ENCODE data around the gene FMN1.

FMN1 gene

DNA sequence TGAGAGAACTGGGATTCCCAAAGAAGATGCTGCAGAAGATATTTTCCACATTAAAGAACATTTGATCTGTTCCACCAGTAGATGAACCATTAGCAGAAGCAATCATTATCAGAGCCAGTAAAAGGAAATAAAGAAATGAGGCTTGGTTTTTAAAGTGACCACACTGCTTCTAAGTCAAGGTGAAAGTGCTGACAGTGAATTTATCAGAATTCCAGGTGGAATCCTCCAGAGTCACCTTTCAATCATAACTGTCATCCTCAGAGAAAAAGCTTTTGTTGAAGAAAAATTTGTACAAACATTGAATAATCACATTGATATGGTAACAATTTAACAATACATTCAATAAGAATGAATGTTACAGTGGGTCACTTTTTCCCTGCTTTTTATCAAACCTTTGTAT lies 376.9 kb downstream of the FMN1 start:
- TF ChIP-seq ARNT (IDR thresholded peaks at IDR 0.05) (no peak), HDGF (IDR thresholded peaks at IDR 0.05; ENCODE audit: borderline replicate concordance) (no peak), LEF1 (IDR thresholded peaks at IDR 0.05; ENCODE audit: borderline replicate concordance) (no peak), SP1 (IDR thresholded peaks at IDR 0.05) (no peak), L3MBTL2 (conservative IDR thresholded peaks at IDR 0.05) (no peak), ELF4 (IDR thresholded peaks at IDR 0.05) (no peak)
- ChIA-PET POLR2A (no interaction called here), CTCF (interaction anchor here (0.9 kb wide), 1 partner anchor 176 kb away, joined by 3 read pairs; no protein-coding TSS in a partner anchor)

DNA sequence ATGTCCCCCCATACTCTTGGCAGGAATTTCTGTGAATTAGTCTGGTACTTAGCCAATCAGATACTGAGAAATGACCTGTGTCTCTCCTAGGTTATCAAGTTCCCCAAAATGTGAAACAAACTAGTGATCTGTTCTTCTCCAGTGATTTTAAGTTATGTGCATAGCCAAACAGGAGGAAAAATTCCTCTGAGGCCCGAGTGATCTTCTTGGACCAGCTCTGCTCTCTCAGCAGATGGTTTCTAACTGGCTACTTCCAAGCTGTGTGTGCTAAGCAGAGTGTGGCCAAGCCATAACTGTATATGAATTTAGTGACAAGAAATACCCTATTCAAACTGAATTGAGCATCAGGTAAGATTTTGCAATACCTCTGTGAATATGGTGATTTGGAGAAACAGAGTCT lies 387.2 kb downstream of the FMN1 start:
- POLR2A ChIA-PET = no interaction called here
- no peak for DNase-seq (ENCODE audit: extremely low spot score)
- TF ChIP-seq ARNT (IDR thresholded peaks at IDR 0.05) (no peak), FOXA1 (IDR thresholded peaks at IDR 0.05) (no peak), FOXM1 (IDR thresholded peaks at IDR 0.05; ENCODE audit: borderline replicate concordance) (no peak), L3MBTL2 (conservative IDR thresholded peaks at IDR 0.05) (no peak), BHLHE40 (IDR thresholded peaks at IDR 0.05; ENCODE audit: borderline replicate concordance) (no peak)
- CTCF ChIA-PET = no interaction called here

More for the DNA sequence above, 376.9 kb downstream of the FMN1 start:
- no peak for DNase-seq (ENCODE audit: extremely low spot score)

DNA sequence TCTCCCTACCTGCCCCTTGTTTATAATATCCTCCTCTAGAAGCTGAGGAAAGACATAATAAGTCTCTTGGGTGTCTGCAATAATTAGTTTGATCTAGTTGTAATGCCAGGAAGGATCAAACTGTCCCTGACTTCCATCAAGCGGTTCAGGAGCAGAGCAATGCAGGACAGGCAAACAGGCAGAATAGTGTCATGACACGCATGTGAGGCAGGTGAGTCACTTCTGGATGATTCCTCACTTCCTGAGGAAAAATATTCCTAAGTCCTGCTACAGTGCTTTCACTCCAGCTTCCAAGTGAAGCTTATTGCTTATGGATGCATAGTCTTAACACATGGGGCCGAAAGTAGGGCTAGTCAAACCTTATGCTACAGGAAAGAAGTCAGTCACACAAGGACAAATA lies 390.9 kb downstream of the FMN1 start:
- DNase-seq (ENCODE audit: extremely low spot score) = no peak
- POLR2A ChIA-PET = no interaction called here
- CTCF ChIA-PET = no interaction called here
- TF ChIP-seq FOXM1 (IDR thresholded peaks at IDR 0.05; ENCODE audit: borderline replicate concordance) = no peak
- TF ChIP-seq BHLHE40 (IDR thresholded peaks at IDR 0.05; ENCODE audit: borderline replicate concordance) = no peak
- no peak for TF ChIP-seq SP1 (IDR thresholded peaks at IDR 0.05)
- no peak for TF ChIP-seq FOXA1 (IDR thresholded peaks at IDR 0.05)
- TF ChIP-seq FOXK2 (IDR thresholded peaks at IDR 0.05) = no peak

DNA sequence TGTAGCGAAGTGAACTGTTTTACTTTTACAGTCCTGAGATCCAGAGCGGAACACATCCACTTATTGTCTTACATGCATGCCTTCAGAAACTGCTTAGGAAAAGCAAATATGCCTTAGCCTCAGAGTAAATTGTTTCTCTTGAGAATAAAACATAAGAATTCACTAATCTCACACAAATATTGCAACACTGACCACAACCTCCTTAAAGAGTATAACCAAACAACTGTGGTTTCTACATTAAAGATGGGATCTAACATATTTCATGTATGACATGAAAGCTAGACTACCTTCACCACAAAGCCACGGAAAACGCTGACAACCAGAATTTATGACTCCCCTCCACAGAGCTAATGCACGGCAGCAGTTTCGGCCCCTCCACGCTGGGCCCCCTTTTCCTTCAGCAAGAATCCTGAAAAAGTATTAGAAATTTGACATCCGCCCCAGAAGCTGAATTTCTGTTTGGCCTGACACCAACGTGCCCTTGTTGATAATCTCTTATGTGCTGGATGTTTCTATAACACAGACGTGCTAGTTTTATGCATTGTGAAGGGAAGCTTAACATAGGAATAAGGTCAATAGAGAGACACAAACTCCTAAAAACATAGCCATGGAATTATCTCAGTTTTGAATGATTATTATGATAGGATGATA lies 392.1 kb downstream of the FMN1 start:
- ChIA-PET POLR2A (no interaction called here), CTCF (no interaction called here)
- no peak for DNase-seq (ENCODE audit: extremely low spot score)
- TF ChIP-seq, protein P1, sequence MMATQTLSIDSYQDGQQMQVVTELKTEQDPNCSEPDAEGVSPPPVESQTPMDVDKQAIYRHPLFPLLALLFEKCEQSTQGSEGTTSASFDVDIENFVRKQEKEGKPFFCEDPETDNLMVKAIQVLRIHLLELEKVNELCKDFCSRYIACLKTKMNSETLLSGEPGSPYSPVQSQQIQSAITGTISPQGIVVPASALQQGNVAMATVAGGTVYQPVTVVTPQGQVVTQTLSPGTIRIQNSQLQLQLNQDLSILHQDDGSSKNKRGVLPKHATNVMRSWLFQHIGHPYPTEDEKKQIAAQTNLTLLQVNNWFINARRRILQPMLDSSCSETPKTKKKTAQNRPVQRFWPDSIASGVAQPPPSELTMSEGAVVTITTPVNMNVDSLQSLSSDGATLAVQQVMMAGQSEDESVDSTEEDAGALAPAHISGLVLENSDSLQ (IDR thresholded peaks at IDR 0.05) = peak; percentile 44; the same call in 1 of the 2 replicates
- TF ChIP-seq ARNT (IDR thresholded peaks at IDR 0.05) = no peak

DNA sequence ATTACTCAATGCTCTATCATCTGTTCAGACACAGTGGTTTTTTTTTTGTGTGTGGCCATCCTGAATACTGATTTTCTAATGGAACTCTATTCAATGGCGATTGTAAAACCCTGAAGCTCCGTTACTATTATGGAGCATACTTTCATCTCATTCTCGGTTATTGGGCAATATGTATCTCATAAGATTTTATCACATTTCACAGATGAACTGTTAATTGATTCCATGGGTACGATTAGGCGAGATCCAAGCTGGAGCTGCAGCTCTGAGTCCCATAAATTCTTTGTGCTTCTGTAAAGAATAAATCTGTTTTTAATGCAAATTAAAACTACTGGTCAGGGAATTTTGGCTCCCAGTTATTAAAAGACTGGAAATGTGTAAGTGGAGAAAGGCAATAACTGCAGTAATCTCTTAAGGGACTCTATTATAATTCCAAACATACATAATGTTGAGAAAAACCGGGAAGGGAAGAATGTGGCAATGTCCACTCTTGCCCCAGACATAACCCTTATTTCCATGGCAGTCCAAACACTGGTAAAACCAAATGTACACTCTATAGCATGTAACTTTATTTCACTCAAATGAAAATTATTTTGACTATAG lies 394.5 kb downstream of the FMN1 start:
- no peak for DNase-seq (ENCODE audit: extremely low spot score)
- no peak for TF ChIP-seq FOXK2 (IDR thresholded peaks at IDR 0.05)
- TF ChIP-seq NFRKB (IDR thresholded peaks at IDR 0.05) = no peak
- TF ChIP-seq FOXM1 (IDR thresholded peaks at IDR 0.05; ENCODE audit: borderline replicate concordance) = no peak
- no peak for TF ChIP-seq L3MBTL2 (conservative IDR thresholded peaks at IDR 0.05)
- TF ChIP-seq, protein P1 (IDR thresholded peaks at IDR 0.05) = no peak
- TF ChIP-seq ZNF384 (IDR thresholded peaks at IDR 0.05) = no peak
- TF ChIP-seq FOXA1 (IDR thresholded peaks at IDR 0.05) = no peak
- TF ChIP-seq HDGF (IDR thresholded peaks at IDR 0.05; ENCODE audit: borderline replicate concordance) = no peak
- no peak for TF ChIP-seq TARDBP (IDR thresholded peaks at IDR 0.05)
- no peak for TF ChIP-seq SUZ12 (IDR thresholded peaks at IDR 0.05)
- no peak for TF ChIP-seq ELF4 (IDR thresholded peaks at IDR 0.05)
- POLR2A ChIA-PET = no interaction called here
- CTCF ChIA-PET = no interaction called here

DNA sequence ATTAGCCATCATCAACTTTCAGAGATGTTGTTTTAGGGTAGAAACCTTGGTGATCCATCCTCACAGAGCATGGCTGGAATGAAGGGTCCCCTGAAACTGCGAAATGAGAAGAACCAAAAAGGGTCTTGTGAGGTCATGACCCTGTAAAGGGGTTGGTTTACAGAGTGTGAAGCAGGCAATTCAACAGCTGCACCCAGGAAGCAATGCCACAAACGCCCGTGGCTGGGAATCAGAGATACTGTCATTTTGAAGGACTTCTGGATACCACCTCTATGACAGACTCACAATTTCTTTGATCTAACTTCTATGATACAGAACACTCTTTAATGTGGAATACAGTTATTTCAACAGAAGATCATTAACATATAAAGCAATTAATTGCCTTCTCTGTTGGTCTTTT lies 397.7 kb downstream of the FMN1 start:
- POLR2A ChIA-PET = no interaction called here
- no peak for DNase-seq (ENCODE audit: extremely low spot score)
- TF ChIP-seq HDGF (IDR thresholded peaks at IDR 0.05; ENCODE audit: borderline replicate concordance) (no peak), SP1 (IDR thresholded peaks at IDR 0.05) (no peak), FOXA1 (IDR thresholded peaks at IDR 0.05) (no peak), NFRKB (IDR thresholded peaks at IDR 0.05) (no peak), FOXM1 (IDR thresholded peaks at IDR 0.05; ENCODE audit: borderline replicate concordance) (no peak), ELF4 (IDR thresholded peaks at IDR 0.05) (no peak), ARNT (IDR thresholded peaks at IDR 0.05) (no peak), BHLHE40 (IDR thresholded peaks at IDR 0.05; ENCODE audit: borderline replicate concordance) (no peak), FOXK2 (IDR thresholded peaks at IDR 0.05) (no peak), ZNF384 (IDR thresholded peaks at IDR 0.05) (no peak), CTBP1 (IDR thresholded peaks at IDR 0.05; ENCODE audit: borderline replicate concordance) (no peak), LEF1 (IDR thresholded peaks at IDR 0.05; ENCODE audit: borderline replicate concordance) (no peak), SUZ12 (IDR thresholded peaks at IDR 0.05) (no peak), L3MBTL2 (conservative IDR thresholded peaks at IDR 0.05) (no peak), TARDBP (IDR thresholded peaks at IDR 0.05) (no peak)
- TF ChIP-seq, protein P1 (IDR thresholded peaks at IDR 0.05) = no peak
- CTCF ChIA-PET = no interaction called here

DNA sequence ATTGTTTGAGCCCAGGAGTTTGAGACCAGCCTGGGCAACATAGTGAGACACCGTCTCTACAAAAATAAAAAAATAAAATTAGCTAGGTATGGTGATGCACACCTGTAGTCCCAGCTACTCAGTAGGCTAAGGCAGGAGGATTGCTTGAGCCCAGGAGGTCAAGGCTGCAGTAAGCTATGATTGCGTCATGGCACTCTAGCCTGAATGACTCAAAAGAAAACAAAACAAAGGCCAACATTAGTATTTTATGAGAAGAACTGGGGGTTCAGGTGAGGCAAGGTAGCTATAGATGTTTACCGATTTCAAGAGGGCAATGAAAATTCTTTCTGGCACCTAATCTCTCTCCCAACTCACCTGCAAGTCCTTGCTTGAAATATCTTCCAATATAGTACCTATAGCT lies 399.5 kb downstream of the FMN1 start:
- CTCF ChIA-PET = no interaction called here
- TF ChIP-seq FOXA1 (IDR thresholded peaks at IDR 0.05) (no peak), ARNT (IDR thresholded peaks at IDR 0.05) (no peak), TARDBP (IDR thresholded peaks at IDR 0.05) (no peak), LEF1 (IDR thresholded peaks at IDR 0.05; ENCODE audit: borderline replicate concordance) (no peak), FOXM1 (IDR thresholded peaks at IDR 0.05; ENCODE audit: borderline replicate concordance) (no peak), SP1 (IDR thresholded peaks at IDR 0.05) (no peak), HDGF (IDR thresholded peaks at IDR 0.05; ENCODE audit: borderline replicate concordance) (no peak), CTBP1 (IDR thresholded peaks at IDR 0.05; ENCODE audit: borderline replicate concordance) (no peak), NFRKB (IDR thresholded peaks at IDR 0.05) (no peak), L3MBTL2 (conservative IDR thresholded peaks at IDR 0.05) (no peak), ELF4 (IDR thresholded peaks at IDR 0.05) (no peak), FOXK2 (IDR thresholded peaks at IDR 0.05) (no peak), ZNF384 (IDR thresholded peaks at IDR 0.05) (no peak), SUZ12 (IDR thresholded peaks at IDR 0.05) (no peak)
- TF ChIP-seq, protein P1 (IDR thresholded peaks at IDR 0.05) = no peak
- POLR2A ChIA-PET = no interaction called here
- no peak for DNase-seq (ENCODE audit: extremely low spot score)

Measured in HEK293T (cell line).